NCI-H69 (cell line): ENCODE measurements around the gene TSPAN11.
A peak's percentile ranks its signal among the peaks of the same experiment; 100 is the strongest.

ENCODE experiments used
- DNase-seq: peaks from one replicate; lab custom pipeline; 2025; lab: John Stamatoyannopoulos, UW

Gene TSPAN11

DNA sequence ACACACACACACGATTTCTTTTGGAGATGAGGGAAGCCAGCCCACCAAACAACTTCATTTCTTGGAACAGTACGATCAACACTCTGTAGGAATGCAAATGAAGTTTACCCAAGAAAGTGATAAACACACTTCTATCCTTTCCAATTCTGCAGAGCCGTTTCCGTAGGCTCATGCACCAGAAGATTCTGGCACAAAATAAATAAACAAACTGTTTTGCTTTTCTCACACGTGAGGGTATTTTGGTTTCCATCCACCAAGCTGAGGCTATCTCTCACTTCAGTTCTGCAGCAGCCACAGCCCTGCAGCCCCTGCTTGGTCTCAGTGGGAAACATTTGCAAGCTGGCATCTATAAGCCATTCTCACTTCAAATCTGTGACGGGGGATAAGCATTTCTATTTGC lies 15.3 kb upstream of the TSPAN11 start:
- no peak for DNase-seq

DNA sequence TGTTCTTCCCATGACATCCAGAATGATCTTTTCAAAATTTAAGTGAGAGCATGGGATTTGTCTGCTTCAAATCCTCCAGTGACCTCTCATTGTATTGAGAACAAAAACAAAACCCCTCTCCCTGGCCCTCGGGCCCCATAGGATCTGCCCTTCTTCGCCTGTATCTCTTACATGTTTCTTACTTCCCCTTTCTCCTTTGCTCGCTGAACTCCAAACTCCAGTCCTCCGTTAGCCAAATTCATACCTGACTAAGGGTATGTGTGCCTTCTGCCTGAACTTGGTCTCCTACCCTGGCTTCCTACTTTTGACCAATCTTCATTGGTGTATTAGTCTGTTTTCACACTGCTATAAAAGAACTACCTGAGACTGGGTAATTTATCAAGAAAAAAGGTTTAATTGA lies 13.2 kb upstream of the TSPAN11 start:
- DNase-seq, result no peak

DNA sequence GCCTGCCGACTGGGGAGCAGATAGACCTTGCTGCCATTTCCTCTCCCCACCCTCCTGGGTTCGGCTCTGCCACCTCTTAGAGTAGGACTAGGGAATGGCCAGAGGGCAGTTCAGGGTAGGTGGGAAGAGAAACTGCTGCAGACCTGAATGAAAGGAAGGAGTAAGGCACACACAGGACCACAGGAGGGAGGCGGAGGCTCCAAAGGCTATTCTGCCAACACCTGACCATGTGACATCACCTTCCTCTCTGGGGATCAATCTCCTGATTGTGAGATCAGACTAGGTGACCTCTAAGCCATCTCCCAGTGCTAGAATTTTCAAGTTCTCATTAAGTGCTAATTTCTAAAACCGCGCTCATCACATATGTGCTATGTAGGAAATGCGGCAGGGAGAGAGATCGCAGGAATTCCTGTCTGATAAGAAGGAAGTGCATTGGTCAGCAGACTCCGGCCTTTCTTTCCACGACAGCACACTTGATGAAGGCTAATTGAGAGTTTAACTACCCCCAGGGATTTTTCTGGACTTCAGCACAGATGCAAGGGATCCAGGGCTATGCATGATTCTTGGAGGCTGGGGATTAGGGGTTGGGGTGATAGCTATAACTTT lies 11.5 kb upstream of the TSPAN11 start:
- DNase-seq, result no peak

DNA sequence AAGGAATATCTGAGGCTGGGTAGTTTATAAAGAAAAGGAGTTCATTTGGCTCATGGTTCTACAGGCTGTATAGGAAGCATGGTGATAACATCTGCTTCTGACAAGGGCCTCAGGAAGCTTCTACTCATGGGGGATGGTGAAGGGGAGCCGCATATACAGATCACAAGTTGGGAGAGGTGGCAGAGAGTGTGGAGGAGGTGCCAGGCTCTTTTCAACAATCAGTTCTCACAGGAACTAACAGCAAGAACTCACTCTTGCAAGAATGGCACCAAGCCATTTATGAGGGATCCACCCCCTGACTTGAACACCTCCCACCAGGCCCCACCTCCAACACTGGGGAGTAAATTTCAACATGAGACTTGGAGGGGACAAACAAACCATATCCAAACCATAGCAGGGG lies 3.5 kb upstream of the TSPAN11 start:
- no peak for DNase-seq

DNA sequence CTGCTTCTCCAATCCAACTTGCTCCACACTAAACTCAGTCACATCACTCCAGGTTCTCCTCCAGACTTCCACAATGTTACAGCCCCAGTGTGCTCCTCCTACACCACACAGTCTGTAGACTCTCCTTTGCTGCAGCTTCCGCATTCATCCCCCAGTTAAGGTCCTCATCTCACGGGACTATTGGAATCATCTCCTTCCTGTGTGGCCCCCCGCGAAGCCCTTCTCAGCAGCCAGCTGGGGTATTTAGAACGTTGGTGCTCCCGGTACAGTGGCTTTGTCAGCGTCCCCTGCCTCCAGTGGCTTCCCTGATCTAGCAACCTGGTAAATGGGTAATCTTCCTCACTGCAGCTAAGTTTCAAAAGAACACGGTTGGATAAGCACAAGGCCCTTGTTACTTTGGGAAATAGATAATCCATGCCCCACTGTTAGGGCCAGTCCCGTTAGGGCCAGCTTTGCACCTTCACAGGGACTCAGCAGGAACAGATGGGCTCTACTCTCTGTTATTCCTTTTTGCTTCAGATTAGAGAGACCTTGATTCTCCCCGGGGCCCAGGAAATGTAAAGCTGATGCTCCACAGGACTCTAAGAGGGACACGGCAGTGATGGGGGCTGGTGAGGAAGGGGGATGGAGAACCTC lies 823 bp upstream of the TSPAN11 start:
- DNase-seq, result peak; percentile 98

DNA sequence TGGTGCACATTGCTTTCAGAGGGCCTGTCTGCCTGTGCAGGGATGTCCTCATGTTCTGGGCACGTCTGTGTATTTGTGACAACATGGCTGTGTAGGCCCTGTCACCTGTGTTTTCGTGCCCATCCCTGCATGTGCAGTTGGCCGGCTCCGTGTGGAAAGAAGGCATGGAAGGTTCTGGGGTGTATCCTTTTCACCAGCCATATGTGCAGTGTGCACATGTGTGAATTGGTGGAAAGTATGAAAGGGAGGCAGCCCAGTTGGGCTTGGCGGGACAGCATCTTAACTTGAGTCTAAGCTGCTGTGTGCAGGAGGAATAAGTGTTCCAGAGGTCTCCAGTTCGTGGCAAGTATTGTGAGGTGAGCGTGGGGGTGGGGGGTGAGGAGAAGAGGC lies 669 bp downstream of the TSPAN11 start:
- peak; percentile 84 for DNase-seq

DNA sequence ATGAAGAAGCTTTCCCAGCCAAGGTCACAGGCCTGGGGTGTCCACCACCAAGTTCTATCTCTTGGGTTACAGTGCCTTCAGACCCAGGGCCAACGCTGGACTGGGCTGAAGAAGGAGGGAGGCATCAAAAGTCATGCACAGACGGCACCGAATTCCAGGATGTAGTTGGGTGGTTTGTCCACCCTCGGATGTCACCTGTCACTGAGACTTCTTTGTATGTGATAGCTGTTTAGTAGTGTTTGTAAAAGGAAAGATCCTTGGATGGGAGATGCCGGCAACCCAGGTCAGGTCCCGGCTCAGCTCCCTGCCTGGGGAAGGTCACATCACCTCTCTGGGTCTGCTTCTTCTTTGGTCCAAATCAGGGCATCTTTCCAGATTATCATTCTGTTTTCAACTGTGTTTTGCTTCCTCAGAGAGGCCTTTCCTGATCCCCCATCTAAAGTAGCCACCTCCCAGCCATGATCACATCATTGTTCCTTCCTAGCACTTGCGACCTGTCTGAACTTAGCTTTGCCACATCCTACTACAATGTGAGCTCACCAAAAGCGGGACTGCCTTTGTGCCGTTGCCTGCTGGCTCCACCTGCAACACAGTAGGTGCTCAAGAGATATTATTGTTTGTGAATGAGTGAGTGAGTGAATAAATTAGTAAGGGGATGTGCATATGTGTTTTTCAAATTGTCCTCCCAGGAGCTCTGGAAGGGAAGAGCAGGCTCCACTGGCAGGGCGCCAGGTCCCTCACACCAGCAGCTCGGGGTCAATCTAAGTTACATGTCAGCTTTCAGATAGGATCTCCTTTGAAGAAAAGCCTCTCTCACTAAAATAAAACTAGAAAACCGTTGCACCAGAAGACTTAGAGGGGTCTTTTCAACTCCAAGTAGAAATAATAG lies 2.1 kb downstream of the TSPAN11 start:
- peak; percentile 98 for DNase-seq

DNA sequence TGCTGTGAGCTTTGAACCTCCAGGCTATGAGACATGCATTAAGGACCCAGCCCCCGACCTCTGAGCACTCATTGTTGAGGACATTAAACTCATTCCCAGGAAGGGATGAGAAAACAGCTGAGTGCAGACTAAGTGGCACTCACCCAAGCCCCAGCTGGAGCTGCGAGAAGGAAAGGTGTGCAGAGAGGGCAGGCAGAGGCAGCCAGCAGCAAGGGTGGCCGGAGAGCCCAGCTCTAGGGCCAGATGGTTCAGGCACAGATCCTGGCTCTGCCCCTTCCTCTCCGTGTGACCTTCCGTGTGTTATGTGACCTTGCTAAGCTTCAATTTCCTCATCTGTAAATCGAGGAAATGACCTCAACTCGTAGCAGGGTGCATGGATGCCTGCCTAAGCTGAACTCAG lies 3.7 kb downstream of the TSPAN11 start:
- DNase-seq, result peak; percentile 100

DNA sequence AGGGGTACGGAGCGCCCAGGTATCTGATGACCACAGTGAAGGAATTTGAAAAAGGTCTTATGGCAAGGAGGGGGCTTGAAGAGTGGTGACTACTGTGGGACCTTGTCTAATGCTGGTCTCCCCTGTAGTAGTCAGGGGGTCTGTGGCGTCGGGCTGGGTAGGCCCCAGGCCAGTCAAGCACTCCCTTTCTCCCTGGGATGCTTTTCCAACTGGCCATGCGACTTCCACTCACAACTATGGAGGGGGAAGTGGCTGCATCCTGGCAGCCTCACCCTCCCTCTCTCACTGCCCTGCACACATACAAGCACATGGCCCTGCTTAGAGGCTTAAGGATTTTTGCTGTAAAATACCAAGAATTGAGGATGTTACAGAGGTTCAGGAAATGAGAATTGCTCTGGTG lies 4.1 kb downstream of the TSPAN11 start:
- DNase-seq, result peak; percentile 71

DNA sequence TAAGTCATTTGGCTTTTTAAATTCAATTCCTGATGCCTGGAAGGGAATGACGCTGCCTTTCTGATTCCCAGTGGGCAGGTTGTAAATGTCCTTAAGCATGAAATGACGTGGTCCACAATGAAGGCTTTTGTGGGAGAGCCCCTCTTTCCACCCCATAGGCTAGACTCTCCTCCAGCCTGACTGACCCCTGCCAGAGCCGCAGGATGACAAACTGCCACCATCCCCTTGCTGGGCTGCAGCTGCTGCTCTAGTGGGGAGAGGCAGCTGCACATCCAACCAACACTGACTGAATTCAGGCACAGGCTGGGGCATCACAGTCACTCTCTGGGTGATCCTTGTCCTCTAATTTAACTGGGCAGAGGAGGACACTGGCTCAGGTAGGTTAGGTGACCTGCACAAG lies 6.3 kb downstream of the TSPAN11 start:
- DNase-seq, result no peak

DNA sequence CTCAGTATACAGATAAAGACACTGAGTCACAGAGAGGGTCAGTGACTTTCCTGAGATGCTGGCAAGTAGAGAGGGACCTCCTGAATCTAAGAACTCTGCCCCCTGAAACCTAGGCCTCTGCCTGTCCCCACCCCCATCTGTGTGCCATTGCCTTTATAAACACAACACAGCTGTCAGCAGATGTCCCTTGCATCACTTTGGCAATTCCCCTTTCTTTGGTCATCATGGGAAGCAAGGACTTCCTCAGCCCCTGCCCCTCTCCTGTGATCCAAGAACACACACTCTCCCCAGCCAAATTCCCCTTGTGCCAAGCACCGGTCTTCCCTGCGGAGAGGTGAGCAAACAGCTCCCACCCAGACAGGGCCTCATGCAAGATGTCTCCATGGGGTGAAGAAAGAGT lies 8.3 kb downstream of the TSPAN11 start:
- peak; percentile 89 for DNase-seq

DNA sequence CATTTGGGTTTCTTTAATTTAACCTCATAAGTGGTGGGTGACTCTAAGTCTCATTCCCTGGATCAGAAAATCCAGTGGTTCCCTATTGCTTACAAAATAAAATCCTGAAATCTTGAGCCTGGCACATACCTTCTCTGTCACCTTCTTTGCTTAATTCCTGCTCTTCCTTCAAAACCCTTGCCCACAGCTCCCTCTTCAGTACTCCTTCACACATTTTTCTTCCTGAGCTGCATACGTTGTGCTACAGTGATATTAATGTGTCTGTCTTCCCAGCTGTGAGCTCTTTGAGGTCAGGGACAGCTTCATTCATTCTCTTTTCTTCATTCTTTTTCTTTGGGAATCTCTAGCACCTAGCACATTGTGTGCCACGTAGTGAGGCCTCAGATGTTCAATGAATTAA lies 9.5 kb downstream of the TSPAN11 start:
- DNase-seq, result peak; percentile 84

DNA sequence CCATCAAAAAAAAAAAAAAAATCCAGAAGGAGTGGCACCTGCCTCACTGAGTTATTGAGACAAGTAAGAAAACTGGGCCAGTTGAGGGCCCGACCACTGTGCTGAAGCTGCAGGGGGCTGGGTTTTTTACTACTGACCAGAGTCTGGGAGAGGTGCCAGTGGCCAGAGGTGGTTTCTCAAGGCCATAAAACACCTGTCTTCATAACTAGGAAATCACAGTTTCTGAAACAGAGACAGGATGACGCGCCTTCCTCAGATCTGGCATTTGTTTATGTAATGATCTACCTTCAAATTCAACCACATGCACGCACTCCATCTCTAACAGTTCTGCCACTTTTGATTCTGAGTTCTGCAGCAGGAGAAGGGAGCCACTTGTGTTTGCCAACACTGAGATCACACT lies 12.7 kb downstream of the TSPAN11 start:
- peak; percentile 74 for DNase-seq

DNA sequence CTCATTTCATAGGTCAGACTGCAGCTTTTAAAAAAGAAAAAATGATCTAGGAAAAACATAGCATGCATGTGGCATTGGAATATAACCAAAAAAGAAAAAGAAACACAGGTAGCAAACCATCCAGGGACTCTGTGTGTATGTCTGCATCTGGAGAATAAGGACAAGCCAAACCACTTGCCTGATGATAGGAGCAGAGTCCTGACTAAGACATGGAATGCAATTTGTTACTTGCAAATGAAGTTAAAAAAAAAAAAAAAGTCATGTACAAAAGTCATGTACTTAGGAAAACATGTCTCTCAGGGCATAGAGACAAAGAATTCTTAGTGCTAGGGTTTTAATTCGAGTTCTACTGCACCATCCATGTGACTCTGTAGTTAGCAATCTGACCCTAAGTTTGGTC lies 15.9 kb downstream of the TSPAN11 start:
- no peak for DNase-seq

DNA sequence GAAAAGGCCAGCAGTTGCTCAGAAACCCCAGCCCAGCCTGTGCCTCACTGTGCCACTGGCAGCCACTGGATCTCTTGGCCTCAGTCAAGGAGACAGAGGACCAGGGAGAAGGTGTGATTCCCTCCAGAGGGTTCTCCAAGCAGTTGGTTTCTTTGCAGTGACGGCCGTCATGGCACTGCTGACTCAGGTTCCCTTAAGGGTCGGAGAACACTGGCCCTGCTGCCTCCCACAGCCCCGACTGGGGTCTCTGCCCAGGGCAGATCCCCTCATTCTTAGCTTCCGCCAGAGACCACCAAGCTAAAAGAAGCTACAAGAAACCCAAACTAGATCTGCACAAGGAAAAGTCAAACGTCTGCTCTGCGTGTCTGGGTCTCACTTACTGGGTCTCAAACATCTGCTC lies 16.4 kb downstream of the TSPAN11 start:
- DNase-seq, result no peak

DNA sequence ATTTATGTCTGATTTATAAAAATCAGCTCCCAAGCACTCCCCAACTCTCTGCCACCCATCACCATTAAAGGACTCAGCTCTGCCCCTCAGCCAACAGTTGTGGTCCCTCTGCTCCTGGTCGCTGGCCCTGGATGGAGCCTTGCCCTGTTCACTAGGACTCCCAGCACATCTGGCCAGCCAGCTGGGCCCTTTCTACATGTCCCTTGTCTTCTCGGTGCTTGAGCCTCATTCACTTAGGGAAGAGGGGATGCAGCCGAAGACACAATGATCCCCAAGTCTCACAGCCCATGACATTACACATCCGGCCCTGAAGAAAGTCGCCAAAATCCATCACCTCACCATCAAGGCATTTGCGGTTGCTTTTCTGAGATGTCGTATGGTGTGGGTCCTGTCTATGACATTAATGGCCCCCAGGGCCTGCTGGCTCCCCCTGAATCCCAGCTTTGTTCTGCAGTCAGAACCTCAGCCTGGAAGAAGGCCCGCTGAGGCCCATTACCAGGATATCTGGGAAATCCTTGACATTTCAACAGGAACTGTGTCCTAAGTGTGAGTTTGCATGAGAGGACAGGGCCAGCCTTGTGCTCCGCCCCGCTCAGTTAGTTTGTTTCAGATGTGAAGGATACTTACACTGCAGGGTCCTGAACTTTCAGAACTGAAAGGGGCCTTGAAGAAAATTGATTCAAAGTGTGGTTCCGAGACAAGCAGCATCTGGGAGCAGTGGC lies 19.1 kb downstream of the TSPAN11 start:
- DNase-seq, result no peak

DNA sequence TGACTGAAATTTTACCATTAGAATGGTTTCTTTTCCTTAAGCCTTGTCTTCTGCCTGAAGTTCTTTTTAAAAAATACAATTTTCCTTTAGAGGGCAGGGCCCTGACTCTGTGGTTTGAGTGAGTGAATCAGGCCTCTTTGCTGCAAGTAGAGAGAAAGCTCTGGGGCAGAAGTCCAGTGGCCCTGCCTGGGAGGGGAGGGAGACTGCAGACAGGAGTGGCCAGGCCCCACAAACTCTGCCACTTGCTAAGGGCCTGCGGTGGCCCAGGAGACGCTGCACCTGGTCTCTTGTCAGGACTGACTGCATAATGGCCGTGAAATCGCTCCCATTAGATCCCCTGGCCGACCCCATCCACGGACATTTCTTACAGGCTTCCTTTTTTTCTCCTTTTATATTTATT lies 25.5 kb downstream of the TSPAN11 start:
- DNase-seq, result no peak

DNA sequence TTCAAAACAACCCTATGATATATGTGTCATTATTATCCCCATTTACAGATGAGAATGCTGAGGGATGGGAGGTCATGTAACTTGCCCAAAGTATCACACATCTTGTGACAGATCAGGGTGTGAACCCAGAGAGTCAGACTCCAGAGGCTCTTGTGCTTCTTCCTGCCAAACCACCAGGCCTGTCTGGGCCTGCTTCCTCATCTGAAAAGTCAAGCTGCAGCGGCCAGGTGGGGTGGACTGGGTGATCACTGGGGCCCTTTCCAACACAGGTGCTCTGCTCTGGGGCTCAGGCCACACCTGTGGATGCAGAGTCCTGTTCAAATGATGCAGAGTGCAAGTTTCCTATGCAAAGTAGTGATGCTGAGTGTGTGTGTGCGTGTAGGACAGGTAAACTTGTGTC lies 26.7 kb downstream of the TSPAN11 start:
- DNase-seq, result peak; percentile 69

DNA sequence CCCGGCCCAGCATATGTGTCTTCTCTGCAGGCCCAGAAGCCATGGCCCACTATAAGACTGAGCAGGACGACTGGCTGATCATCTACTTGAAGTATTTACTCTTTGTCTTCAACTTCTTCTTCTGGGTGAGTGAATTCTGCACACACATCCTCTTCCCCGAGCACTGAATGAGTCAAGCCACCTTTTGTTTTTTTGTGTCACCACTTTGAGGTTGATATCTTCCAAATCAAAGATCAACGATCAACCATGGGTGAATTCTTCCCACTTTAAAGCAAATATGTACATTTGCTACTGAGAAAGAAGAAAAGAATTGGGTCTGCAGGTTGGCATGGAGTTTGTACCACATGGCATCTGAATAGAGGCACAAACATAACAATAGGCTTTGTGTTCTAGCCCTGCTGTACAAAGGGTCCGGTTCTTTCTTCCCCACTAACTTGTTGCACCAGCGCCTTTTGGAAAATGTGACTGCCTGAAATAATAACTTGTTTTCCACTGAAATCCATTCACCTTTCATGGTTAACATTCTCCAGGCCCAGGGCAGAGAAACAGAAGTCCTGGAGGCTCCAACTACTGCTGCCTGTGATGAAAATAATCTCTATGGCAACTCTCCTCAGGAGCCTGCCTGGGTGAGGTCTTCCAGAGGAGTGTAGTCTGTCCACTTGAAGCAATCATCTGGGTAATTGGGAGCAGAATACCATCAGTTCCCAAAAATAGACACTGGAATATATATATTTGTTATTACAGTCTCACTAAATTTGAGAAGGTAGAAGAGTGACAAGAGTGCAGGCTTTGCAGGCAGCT lies 27.6 kb downstream of the TSPAN11 start:
- DNase-seq, result no peak

DNA sequence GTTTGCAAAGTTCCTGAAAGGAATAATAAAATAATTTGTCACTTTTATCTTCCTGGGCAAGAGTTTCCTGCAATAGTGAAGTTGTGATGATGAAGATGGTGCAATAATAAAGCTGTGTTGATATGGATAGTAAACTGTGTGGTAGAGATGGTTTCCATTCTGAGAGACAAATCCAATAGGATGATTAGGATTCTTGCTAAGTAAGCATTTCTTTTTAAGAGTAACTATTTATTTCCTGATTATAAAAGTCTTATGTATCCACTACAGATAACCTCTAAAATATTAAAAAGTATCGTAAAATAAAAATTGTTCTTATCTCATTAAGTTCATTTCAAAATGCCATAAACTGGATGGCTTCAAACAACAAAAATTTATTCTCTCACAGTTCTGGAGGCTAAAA lies 28.7 kb downstream of the TSPAN11 start:
- DNase-seq, result no peak

DNA sequence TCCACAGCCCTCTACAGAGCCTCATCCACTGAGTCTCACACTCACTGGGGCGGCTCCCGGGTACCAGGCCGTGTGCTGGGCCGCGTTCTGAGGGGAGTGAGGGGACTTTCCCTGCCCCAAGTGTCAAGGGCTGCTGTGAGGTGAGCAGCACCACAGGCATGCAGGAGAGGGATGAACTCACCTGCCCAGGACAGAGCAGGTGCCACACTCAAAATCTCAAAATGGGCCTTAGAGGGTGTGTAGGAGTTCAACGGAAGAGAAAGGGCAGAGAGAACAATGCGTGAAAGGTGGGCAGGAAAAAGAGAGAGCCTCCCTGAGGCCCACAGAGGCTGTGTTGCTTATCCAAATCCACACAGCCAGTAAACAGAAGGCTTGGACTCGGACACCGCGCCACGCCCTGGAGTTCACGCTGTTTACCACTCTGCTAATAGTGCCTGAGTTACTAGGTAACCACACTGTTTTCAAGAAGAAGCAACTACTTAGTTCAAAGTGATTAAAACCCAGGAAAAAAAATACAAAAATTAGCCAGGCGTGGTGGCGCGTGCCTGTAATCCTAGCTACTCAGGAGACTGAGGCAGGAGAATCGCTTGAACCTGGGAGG lies 32.7 kb downstream of the TSPAN11 start:
- no peak for DNase-seq
